Right lobe of liver (tissue), 4 donors: ENCODE data around the gene MYO15B.

Source experiments
- CTCF ChIP-seq, 4 donors: fragments of 200-600 bp in 3 of 4; fragments of 450-650 bp in 1 of 4; IDR thresholded peaks; one replicate each; pipeline versions ENCODE4 v1.5.1 to v1.8.0; 2016 to 2022; ENCODE audit warnings: antibody characterized with exemption in 4 of 4, mild to moderate bottlenecking in 2 of 4
- POLR2A ChIP-seq: fragments of 450-650 bp; IDR thresholded peaks from one replicate; pipeline ENCODE4 v1.6.1; 2017; ENCODE audit warnings: antibody characterized with exemption, mild to moderate bottlenecking
- donor health status: DM: no; HTN: no; CAD: no.
- donor health status: DM: no; HTN: no; CAD: no.
- donor health status: DM: no; HTN: yes; CAD: no.

- TF ChIP-seq POLR2A (peak; percentile 76), CTCF (IDR thresholded peaks at IDR 0.05) (peak; percentile 44 to 81 (median 60))
Measured at GRCh38 chr17:75589012-75589918, 1.7 kb downstream of the MYO15B start.
